Right renal cortex interstitium (tissue), 3 donors: Measurements from ENCODE around the gene AKAP4. TPM values are rescaled to one million over a fixed set of nuclear protein-coding genes. Genes with fewer than 3 reads are reported as not detected.

Experiments
- DNase-seq, 3 donors: peaks; one replicate each; pipeline ENCODE4 v3.0.0-alpha.2; 2013; ENCODE audit warnings: low read depth in 3 of 3, low spot score in 2 of 3
- polyA plus RNA-seq, 3 donors: library from polyadenylated mRNA; unstranded; fragments of 120-200 nt; gene quantifications; one replicate each; pipeline ENCODE4 v1.2.1, GENCODE V29; 2013; ENCODE audit not compliant: insufficient read length in 3 of 3

AKAP4 gene, protein sequence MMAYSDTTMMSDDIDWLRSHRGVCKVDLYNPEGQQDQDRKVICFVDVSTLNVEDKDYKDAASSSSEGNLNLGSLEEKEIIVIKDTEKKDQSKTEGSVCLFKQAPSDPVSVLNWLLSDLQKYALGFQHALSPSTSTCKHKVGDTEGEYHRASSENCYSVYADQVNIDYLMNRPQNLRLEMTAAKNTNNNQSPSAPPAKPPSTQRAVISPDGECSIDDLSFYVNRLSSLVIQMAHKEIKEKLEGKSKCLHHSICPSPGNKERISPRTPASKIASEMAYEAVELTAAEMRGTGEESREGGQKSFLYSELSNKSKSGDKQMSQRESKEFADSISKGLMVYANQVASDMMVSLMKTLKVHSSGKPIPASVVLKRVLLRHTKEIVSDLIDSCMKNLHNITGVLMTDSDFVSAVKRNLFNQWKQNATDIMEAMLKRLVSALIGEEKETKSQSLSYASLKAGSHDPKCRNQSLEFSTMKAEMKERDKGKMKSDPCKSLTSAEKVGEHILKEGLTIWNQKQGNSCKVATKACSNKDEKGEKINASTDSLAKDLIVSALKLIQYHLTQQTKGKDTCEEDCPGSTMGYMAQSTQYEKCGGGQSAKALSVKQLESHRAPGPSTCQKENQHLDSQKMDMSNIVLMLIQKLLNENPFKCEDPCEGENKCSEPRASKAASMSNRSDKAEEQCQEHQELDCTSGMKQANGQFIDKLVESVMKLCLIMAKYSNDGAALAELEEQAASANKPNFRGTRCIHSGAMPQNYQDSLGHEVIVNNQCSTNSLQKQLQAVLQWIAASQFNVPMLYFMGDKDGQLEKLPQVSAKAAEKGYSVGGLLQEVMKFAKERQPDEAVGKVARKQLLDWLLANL
- under 1 TPM; 0.07 to 0.15 (median 0.12) TPM for polyA plus RNA-seq

DNA sequence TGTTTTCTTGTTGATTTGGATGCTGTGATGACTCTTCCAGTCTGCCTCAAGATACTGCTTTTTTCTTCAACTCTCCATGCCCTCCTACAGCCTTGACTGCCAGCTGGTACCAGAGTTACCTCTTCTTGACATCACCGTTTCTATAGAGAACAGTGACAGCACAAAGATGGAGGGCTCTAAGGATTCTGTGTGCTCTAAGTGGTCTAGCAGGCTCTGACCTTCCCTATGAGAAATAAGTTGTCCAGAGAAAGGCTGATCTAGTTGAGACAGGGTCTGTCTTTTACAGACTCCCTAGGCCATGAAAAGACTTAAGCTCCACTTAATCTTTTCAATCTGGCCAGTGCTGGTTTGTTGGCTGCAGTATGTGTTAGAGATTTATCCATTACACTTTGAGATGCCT lies at the start of gene AKAP4:
Gene AKAP4, minus strand, starts transcription at position 101 of the 400 bp plus-strand sequence. CDS start 118 bp downstream, outside the sequence.
- no peak for DNase-seq

DNA sequence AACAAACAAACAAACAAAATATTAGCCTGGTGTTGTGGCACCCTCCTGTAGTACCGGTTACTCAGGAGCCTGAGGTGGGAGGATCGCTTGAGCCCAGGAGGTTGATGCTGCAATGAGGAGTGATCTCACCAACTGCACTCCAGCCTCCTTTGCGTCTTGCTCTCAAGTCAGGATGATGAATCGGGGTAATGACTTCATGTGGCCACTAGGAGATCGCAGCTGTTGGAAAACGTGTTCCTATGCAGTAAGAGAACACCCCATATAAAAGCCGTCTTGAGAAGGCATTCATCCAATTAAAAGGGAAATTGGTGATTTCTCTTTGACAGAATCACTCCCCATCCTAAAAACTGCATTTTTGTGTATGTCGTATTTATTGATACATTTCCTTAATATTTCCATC lies 10.7 kb upstream of the AKAP4 start:
- no peak for DNase-seq

GRCh38 chrX:50206753-50207152 lies 5.9 kb upstream of the AKAP4 start:
- DNase-seq, result no peak

GRCh38 chrX:50204364-50204899 lies 3.6 kb upstream of the AKAP4 start, which contains the start of gene CCNB3:
CCNB3 (plus strand) TSS chrX:50204765; CDS start chrX:50285164, 80,399 bp downstream.
- DNase-seq, result peak; percentile 25 to 45 (median 40)

DNA sequence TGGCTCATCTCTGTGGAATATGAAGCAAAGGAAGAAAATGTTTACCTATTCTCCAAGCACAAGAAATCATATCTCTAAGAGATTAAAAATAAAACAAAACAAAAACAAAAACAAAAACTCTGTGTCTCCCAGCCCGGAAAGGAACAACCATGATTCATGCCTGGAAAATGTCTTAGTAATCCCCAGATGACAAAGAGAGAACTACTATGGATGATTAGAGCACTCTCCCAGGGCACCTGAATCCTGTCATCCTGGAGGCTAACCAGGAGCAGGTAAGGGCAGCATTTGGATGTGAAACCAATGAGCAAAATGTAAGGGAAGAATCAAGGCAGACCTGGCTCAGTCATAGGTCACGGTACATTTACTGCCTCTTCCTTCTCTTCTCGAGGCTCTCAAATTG lies 1.7 kb upstream of the AKAP4 start:
- DNase-seq, result no peak

DNA sequence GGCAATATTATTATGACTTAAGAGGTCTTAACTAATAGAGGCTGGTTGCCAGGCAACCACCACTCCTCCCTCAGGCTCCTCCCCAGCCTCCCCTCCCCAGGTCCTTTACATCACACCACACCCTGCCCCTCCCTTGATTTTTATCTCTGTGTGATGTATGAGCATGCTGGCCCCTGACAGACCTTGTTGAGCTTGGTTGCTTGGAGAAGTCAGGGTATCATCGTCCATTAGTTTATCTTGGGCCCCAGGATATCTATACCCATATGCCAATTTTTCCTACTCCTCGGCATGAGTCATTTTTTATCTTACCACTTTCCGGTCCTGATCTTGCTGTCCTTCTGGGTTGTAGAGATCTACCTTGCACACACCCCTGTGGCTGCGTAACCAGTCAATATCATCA lies 2.5 kb downstream of the AKAP4 start:
- DNase-seq, result no peak

- DNase-seq, result no peak
Measured at GRCh38 chrX:50188859-50189600, 11.8 kb downstream of the AKAP4 start.

GRCh38 chrX:50183891-50184290 lies 16.9 kb downstream of the AKAP4 start:
- DNase-seq, result no peak

DNA sequence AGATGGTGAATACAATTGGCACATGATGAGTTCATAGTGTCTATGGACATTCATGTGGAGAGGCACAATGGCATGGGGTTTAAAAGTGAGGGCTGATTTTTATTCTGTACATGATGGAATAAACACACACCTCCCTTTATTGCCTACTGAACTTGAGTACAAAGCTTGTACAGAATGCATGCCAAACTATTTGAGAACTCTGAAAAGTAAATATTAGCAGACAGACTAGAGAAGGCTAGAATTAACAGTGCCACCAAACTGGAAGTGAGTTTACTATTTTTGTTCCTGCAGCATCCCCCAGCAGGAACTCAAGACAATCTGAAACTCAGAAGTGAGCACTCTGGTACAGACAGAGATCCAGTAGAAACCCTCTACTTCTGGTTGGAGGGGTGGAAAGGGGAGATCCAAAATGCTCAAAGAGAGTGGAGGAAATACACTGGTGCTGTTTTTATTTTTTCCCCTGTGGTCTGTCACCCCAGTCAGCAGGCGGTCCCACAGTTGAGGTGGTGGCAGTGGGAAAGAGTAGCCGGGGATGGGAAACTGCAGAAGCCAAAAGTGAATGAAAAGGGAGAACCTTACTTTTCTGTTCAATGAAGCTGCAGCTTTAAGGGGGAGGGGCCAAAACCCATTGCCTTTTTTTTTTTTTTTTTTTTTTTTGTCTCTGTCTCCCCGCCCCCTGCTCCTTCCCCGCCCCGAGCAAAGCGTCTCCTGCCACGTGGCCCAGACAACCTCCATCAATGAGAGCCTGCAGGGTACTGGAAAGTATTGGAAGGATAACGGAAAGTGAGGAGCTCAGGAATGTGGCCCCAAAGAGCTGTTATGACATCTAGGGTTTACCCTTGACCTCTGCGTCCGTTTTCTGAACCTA lies 20.5 kb downstream of the AKAP4 start:
- no peak for DNase-seq

DNA sequence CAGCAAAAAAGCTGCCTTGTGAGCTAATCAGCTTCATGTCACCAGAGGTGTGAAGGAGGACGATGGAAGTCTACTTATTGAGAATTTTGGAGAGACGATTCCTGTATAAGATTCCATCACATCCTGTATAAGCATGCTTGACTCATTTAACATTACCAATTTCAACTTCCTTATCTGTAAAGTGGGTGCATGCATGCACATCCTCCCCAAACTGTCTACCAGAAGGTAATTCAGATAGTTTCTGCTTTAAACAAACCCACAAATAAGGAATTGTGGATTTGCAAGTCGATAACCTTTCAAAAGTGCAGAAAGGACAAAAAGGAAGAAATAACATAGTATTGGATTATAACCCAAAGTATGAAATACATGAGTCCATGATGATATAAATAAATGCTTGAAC lies 31.1 kb downstream of the AKAP4 start:
- no peak for DNase-seq

DNA sequence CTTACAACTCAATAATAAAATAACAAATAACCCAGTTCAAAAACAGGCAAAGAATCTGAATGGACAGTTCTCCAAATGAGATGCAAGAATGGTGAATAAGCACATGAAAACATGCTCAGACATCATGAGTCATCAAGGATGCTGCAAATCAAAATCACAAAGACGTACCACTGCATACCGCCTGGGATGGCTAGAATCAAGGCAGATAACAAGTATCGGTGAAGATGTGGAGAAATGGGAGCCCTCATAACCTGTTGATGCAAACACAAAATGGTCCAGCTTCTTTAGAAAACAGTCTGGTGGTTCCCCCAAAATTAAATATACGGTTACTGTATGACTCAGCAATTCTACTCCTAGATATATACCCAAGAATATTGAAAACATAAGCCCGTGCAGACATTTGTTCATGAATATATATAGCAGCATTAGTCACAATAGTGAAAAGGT lies 32.5 kb downstream of the AKAP4 start:
- no peak for DNase-seq

GRCh38 chrX:50167366-50167765 lies 33.4 kb downstream of the AKAP4 start:
- no peak for DNase-seq

GRCh38 chrX:50165727-50166126 lies 35.1 kb downstream of the AKAP4 start:
- no peak for DNase-seq

GRCh38 chrX:50161127-50161526 lies 39.7 kb downstream of the AKAP4 start:
- DNase-seq, result peak in 1 of 3 donors; percentile 12

GRCh38 chrX:50158593-50158992 lies 42.2 kb downstream of the AKAP4 start:
- no peak for DNase-seq

- DNase-seq, result no peak
Measured at GRCh38 chrX:50157545-50158135, 43.2 kb downstream of the AKAP4 start.

DNA sequence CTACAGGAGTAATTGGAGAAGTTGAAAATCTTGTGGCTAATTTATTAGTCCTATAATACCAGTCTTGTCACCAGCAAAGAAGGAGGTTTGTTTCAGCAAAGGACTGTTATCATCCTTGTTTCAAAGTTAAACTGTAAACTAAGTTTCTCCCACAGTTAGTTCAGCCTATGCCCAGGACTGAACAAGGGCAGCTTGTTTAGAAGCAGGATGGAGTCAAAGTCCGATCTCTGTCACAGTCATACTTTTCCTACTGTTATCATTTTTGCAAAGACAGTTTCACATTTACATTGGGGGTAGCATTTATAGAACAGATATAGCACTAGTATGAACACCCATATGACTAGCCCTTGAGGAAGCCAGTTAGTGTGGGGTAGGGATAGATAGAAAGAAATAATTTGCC lies 46.4 kb downstream of the AKAP4 start:
- DNase-seq, result no peak

DNA sequence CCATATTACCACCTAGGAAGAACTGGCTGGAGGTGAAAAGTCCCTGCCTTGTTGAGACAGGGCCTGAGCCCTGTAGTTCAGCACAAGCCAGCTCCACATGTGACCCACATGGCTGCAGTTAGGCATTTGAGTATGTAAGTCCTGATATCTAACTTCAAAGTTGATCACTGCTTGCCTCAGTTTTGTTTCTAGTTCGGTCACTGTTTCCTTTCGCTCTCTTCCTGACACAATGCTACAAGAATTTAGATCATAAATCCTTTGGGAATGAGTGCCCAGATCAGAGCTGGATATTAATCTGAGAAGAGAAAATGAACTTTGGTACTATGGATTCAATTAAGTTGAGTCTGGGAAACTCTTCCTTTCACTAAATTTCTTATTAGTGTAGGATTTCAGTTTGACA lies 48.4 kb downstream of the AKAP4 start:
- no peak for DNase-seq

- no peak for DNase-seq
Measured at GRCh38 chrX:50147972-50148371, 52.8 kb downstream of the AKAP4 start.
